HFF-Myc (cell line): ENCODE results near the gene STXBP3.
A peak's percentile ranks its signal among the peaks of the same experiment; 100 is the strongest.
"Not testable (repeated sequence)": the region's sequence is repeated elsewhere in the genome, so short reads cannot be mapped to it uniquely, and the experiment has no call there.

Experiments used
- DNase-seq: peaks from one replicate; pipeline ENCODE4 v3.0.0-alpha.2; 2011; ENCODE audit warnings: low read depth; ENCODE audit errors: extremely low read depth
- H3K4me3 ChIP-seq: replicated peaks from 2 replicates; pipeline ENCODE4 v1.5.1; 2011; ENCODE audit warnings: low read depth, mild to moderate bottlenecking, control low read depth, low read length
- TF ChIP-seq, protein P1 (sequence below): IDR thresholded peaks from 2 replicates; pipeline ENCODE4 v1.5.1; 2012; ENCODE audit warnings: mild to moderate bottlenecking, low read depth, low read length, control low read depth; ENCODE audit errors: missing control alignments

The STXBP3 gene, protein sequence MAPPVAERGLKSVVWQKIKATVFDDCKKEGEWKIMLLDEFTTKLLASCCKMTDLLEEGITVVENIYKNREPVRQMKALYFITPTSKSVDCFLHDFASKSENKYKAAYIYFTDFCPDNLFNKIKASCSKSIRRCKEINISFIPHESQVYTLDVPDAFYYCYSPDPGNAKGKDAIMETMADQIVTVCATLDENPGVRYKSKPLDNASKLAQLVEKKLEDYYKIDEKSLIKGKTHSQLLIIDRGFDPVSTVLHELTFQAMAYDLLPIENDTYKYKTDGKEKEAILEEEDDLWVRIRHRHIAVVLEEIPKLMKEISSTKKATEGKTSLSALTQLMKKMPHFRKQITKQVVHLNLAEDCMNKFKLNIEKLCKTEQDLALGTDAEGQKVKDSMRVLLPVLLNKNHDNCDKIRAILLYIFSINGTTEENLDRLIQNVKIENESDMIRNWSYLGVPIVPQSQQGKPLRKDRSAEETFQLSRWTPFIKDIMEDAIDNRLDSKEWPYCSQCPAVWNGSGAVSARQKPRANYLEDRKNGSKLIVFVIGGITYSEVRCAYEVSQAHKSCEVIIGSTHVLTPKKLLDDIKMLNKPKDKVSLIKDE

DNA sequence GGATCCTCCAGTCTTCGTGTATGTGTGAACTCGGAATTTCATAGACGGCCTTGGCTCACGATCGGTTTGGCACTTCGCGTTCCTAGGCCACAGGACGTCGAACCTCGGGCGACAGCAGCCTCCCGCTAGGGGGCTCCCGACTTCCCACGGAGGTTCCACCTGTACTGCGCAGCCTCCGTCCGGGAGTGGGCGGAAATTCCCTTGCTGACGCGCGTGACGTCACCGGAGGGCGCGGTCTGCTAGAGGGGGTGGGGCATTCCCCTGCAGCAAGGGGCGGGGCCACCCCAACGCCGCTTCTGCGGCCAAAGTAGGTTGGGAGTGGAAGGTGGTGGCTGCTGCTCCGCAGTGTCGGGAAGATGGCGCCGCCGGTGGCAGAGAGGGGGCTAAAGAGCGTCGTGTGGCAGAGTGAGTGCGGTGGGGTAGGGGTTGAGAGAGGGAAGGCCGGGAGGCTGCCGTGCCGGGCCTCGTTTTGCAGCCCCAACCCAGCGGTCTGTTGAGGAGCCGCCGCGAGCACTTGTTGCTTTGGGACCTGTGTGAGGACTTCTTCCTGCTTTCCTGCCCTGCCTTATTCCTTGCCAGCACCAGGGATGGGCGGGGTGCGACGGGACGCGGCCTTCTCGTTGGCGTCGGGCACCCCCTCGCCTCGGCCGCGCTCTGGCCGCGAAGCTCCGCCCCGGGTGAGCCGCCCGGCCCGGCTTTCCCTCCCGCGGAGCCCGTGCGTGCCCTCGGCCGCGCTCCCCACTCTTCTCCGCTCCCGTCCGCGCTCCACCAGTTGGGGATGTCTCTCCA is at the start of gene STXBP3:
Gene STXBP3 (plus strand): TSS at position 293 of the 789 bp plus-strand sequence. CDS start 64 bp downstream, at position 357.
- H3K4me3 ChIP-seq, result peak within 1 kb of the TSS; percentile 85
- TF ChIP-seq, protein P1, sequence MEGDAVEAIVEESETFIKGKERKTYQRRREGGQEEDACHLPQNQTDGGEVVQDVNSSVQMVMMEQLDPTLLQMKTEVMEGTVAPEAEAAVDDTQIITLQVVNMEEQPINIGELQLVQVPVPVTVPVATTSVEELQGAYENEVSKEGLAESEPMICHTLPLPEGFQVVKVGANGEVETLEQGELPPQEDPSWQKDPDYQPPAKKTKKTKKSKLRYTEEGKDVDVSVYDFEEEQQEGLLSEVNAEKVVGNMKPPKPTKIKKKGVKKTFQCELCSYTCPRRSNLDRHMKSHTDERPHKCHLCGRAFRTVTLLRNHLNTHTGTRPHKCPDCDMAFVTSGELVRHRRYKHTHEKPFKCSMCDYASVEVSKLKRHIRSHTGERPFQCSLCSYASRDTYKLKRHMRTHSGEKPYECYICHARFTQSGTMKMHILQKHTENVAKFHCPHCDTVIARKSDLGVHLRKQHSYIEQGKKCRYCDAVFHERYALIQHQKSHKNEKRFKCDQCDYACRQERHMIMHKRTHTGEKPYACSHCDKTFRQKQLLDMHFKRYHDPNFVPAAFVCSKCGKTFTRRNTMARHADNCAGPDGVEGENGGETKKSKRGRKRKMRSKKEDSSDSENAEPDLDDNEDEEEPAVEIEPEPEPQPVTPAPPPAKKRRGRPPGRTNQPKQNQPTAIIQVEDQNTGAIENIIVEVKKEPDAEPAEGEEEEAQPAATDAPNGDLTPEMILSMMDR, result peak; percentile 97
- DNase-seq, result peak; percentile 94

DNA sequence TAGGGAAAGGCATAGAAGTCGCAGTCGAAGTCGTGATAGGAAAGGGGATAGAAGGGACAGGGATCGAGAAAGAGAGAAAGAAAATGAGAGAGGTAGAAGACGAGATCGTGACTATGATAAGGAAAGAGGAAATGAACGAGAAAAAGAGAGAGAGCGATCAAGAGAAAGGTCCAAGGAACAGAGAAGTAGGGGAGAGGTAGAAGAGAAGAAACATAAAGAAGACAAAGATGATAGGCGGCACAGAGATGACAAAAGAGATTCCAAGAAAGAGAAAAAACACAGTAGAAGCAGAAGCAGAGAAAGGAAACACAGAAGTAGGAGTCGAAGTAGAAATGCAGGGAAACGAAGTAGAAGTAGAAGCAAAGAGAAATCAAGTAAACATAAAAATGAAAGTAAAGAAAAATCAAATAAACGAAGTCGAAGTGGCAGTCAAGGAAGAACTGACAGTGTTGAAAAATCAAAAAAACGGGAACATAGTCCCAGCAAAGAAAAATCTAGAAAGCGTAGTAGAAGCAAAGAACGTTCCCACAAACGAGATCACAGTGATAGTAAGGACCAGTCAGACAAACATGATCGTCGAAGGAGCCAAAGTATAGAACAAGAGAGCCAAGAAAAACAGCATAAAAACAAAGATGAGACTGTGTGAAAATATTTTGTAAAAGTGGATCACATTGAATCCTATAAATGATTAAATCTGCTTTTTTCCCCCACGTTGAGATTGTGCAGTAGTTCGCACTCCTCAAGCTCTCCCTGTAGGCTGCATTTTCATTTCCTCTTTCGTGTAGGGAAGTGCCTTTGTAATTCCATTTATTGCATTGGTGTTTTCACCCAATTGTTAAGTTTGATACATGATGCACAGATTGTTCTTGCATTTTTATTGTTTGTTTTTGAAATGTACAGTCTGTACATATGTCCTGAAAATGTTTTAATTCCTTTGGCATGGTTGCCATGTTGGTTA is 46.8 kb upstream of the STXBP3 start:
- H3K4me3 ChIP-seq, result no peak overlapping the region
- DNase-seq, result no peak
- TF ChIP-seq, protein P1, result no peak

DNA sequence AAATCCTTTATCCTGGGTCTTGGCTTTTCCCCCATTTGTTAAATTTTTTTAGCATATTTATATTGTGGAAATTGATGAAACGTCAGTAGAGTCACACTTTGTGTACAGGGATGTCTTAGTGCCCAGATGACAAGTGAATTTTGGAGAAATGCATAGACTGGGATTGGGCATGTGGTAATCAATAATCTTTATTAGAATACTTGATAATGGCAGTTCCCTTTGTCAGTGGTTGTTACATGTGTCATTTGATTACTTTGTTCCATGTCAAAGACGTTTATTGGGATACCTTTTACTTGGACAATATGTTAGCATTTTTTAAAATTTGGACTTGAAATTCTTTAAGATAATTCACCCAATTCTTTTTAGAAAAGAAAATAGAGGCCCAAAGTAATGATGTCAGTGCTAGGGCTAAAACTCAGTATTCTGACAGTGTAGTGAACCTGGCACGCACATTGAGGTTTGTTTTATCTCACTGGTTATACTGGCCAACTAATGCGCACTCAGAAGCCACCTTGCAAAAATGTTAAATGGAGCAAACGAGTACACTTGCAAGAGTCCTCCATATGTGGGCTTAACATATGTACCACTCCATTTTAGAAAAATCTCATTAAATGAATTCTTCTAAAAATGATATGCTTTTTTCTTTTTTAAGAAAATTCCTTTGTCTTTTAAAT is 45.2 kb upstream of the STXBP3 start:
- H3K4me3 ChIP-seq, result no peak overlapping the region
- no peak for DNase-seq
- TF ChIP-seq, protein P1, result no peak

DNA sequence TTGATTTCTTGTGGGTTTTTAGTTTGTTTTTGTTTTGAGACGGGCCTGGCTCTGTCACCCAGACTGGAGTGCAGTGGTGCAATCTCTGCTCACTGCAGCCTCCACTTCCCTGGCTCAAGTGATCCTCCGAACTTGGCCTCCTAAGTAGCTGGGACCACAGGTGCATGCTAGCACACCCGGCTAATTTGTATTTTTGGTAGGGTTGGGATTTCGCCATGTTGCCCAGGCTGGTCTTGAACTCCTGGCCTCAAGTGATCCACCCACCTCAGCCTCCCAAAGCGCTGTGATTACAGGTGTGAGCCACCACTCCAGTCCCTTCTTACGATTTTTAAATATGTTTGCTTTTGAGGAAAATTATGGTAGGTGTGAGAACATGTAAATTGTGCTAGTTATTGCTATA is 44.4 kb upstream of the STXBP3 start:
- not testable (repeated sequence) for H3K4me3 ChIP-seq

DNA sequence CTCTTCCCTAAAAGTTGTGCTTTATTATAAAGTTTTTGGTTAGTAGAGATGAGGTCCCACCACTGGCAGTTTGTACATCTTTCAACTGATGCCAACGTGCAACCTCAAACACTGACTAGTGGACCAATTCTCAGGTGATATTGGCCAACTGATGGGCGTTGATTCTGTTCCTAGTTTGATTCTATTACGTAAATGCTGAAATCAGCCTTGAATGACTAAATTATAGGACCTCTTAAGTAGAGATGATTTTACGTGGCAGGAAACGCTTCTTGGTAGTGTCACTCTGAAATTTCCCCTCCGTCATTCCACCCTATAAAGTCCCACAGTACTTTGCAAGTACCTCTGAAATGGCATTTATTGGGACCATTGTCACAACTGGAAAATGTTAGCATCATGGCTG is 42.5 kb upstream of the STXBP3 start:
- H3K4me3 ChIP-seq, result no peak overlapping the region
- DNase-seq, result no peak
- TF ChIP-seq, protein P1, result no peak

More for the DNA sequence above, 44.4 kb upstream of the STXBP3 start:
- DNase-seq, result not testable (repeated sequence)

DNA sequence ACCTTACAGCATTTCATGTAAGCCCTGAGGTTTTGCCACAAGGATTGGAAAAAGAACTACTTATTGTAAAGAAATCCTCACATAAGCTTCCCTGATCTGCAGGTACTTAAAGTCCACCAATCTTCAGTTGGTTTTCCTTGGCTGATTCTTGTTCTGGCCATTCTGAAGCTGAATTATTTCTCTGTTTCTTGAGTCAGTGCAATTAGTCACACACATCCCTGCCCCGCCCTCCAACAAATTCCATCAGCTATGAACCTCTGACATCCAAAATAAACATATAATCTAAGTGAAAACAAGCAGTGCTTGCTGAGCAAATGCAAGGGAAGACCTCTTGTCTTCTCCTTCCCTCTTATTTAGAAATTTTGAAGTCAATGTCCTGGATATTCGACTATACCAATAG is 42.0 kb upstream of the STXBP3 start:
- DNase-seq, result no peak
- TF ChIP-seq, protein P1, result no peak
- H3K4me3 ChIP-seq, result no peak overlapping the region
